HS-27A (cell line): ENCODE results near the gene XPNPEP1.

ENCODE experiments used
- DNase-seq: peaks from one replicate; pipeline ENCODE4 v3.0.0-alpha.2; 2012; ENCODE audit warnings: low read depth, missing footprints

Gene XPNPEP1

DNA sequence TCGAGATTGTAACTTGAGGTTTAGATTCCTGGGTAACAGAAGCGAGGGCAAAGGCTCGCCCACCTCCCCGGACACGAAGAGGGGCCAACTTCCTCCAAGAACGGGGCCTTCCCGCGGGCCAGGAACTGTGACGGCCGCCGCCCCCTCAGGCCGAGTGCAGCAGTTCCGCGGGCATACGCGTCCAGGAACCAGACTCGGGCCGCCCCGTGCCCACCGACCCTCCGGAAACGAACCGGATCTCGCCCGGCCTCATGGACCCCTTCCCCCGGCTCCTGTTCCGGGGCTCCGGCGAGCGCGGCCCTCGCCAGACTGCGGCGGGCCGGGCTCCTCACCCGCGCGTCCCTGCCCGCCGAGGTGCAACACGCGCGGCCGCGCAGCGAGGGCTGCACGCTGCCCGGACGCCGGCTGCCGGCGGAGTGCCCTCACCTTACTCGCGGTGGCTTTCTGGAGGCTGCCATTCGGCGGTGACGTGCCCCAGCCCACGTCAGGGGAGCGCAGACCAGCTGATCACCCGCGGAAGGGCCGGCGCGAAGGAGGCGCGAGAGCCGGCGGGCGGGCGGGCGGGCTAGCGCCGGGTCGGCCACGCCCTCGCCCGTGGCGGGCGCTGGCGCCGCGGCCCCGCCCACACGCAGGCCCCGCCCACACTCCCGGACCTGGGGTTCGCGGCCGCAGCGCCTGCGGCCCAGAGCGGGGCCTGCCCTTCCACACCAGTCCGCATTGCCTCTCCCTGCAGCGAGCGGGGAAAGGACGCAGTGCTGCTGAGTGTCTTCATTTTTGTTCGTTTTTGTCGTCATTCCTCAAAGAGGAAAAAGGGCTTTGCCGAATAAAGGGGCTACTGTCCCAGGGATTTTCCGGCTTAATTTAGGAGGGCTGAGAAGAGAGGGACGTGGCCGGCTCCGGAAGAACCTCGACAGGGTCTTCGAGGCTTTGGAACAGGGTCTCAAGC, at the start of gene XPNPEP1:
Gene XPNPEP1, minus strand, starts transcription at position 536 of the 946 bp plus-strand sequence. Its CDS starts 78 bp downstream, at position 458.
- no peak for DNase-seq

DNA sequence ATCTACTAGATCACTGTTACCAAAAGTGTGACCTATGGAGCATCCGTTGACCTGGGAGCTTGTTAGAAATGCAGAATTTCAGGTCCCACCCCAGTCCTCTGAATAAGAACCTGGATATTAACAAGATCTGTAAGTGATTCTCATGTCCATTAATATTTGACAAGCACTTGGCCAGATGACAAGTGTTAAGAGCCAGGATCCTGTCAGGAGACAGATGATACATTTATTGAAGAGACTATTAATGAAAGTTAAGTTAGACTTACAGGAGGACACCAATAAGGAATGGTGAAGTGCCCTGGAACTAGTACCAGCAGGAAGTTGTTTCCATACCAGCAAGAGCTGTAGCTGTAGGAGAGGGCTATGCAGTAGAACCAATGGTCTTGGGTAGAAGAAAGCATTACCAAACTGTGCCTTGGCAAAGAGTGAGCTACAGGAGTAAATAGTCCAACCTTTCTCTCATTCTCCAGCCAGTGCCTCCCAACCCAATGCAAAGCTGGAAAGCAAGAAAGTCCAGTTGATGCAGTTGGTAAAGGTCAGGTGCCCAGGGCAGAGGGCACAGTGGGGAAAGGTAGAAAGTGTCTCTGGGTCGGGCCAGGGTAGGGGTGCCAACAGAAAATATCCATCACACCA, 49.2 kb upstream of the XPNPEP1 start:
- DNase-seq, result no peak

DNA sequence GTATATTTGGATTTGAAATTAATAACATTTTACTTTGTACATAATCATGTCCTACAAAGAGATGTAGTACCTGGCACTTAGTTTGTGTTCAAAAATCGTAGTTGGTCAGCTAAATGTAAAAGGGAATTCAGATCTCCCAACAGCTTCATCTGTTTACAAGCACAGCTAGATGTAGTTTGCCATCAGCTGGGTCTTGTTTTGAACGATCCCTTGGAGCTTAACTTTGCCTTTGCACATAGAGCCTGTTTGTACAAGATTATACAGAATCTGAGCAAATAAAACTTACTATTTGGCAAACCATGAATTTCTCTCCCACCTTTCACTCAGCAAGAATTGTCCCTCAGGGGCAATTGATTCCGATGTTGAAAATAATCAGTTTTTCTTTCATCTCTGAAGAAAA, 48.3 kb upstream of the XPNPEP1 start:
- DNase-seq, result no peak

DNA sequence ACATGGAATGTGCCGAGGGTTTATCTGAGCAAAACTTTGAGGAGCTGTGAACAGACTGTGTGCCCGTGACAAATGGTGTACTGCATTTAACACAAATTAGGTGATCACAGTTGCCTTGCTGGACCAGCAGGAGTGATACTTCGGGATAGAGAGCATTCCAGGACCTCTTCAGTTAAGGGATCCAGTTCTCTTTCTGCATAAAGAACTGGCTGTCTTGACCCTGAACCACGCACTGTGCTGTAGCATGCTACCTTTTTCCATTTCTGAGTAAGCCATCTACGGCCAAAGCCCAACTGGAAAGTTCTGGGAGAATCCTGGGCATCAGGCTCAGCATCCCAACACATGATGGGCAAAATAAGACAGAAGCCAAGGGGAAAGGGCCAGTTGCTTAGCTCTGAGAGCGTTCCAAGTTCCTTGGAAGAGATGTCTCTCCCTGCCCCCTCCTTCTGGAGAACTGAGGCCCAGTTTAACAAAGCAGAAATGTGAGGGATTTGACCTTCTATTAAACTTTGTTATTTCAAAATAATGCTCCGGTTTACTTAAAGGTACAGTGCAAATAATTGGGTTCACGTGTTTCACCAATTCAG, 46.5 kb upstream of the XPNPEP1 start:
- DNase-seq, result no peak

DNA sequence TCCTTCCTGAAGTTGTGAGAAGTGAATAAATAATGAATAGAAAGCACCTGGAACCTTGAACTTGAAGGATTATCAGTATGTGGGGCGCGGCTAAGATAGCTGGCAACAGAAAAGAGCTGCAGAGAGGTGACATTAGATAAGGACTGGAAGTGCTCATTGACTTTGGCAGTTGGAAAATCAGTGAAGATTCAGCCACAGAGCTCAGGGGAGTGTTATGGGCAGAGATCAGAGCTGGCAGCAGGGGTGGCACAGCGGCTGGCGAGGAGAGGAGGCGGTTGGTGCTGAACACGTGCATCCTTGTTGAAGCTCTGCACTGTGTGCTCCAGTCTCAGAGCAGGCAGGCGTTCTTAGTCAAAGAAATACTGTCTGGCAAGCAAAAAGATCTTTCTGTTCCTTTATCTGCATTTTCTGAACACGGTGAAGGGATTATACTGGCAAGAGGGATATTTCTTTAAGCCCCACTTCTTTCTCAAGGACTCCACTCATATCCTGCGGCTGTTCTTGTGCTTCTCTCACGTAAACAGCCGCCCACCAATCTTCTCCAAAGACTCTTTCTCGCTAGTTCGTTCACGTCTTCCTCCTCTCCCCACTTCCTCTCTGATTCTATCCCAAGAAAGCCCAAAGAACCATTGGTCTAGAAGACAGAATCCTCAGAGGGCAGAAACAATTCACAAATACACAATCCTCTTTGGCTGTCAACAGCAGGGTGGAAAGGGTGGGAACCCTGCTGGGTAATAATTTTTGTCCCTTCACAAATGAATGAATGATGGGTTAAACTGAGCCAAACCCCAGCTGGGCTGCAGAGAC, 45.8 kb upstream of the XPNPEP1 start:
- DNase-seq, result no peak

DNA sequence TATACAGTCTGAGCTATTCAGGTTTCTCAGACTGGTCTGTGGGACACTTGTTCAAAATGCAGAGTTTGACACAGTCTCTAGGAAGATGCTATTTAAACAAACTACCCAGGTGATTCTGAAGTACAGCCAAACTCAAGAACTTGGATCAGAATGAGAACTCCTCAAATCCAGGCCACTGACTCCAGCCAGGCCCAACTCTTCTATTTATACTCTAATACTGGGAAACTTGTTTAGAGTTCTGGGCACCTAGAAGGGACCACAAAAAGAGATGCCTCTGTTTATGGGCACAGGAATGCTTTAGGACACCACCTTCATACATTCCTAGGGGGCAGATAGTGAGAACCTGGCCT, 44.4 kb upstream of the XPNPEP1 start:
- no peak for DNase-seq

- DNase-seq, result no peak
Measured at GRCh38 chr10:109966961-109967738, 43.8 kb upstream of the XPNPEP1 start.

- no peak for DNase-seq
Measured at GRCh38 chr10:109964318-109964717, 41.0 kb upstream of the XPNPEP1 start.

- DNase-seq, result no peak
Measured at GRCh38 chr10:109963439-109963838, 40.1 kb upstream of the XPNPEP1 start.

- no peak for DNase-seq
Measured at GRCh38 chr10:109962247-109962646, 38.9 kb upstream of the XPNPEP1 start.

DNA sequence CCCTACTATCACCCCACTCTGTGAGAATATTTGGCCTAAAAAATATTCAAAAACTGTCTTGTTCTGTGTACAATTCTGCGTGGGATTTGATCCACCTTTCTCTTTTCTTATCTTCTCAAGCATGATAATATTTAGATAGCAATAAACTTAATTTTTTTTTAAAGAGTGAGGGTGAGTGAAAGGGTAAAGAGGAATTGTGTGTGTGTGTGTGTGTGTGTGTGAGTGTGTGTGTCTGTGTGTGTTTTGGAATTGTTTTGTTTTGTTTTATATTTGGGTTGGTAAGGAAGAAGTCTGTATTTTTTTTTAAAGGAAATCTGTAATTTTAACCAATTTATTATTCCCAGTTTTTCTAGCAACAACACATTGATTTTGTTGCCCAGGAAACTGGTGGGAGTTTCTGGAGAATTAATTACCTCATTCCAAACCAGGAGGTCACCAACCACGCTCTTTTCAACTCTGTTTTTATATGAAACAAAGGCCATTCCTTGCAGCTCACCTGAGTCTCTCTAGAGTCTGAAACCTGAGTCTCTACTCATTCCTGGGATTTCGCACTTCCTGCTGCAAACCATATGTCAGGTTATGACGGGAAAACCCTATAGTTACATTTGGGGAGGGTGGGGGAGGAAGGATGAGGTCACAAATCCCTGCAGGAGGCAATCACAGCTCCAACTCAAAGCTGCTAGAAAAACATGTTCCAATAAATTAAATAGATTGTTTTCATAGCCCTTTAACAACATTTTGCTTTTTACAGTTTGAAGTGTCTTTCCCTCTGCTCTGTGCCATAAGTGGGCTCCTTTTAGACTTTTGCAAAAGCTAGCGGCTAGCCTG, 38.1 kb upstream of the XPNPEP1 start:
- DNase-seq, result no peak

GRCh38 chr10:109960682-109961081, 37.4 kb upstream of the XPNPEP1 start:
- no peak for DNase-seq

DNA sequence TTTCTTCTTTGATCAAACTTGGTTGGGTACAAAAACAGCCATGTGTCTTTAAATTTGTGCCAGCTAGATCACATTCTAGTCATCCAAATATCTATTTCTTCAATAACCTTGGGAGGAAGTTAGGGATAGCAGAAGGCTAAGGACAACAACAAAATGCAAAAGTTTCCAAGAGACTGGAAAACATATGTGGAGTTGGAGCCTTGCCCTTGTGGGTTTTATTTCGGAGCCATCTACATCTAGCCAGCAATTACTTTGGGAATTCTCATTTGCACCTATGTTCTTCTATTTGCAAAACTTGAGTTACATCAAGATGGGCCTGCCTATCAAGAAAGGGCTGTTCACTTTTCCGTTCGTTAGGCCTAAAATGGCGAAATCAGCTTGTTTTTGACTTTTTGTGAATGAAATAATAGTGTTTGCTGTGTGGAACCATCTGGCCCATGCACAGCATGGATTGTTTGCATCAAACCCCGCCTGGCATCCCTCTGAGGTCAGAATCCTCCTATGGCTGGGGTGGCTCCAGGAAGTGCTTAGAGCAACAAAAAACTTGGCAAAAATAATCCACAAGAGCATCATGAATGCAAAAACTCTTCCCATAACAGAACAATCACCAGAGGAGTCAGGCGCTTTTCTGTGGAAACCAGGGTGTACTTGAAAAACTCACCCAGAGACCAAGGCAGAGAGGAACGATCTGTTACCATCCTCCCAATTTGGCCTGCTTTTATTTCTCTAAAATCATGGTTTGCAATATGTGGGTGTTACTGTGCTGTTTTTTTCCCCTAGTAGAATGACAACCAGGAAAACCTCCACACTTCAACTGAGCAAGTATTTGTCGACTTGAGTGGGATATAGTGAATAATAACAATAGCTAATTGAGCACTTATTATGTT, 36.2 kb upstream of the XPNPEP1 start:
- DNase-seq, result no peak

- no peak for DNase-seq
Measured at GRCh38 chr10:109958059-109958458, 34.7 kb upstream of the XPNPEP1 start.

- DNase-seq, result no peak
Measured at GRCh38 chr10:109957092-109957797, 33.9 kb upstream of the XPNPEP1 start.

DNA sequence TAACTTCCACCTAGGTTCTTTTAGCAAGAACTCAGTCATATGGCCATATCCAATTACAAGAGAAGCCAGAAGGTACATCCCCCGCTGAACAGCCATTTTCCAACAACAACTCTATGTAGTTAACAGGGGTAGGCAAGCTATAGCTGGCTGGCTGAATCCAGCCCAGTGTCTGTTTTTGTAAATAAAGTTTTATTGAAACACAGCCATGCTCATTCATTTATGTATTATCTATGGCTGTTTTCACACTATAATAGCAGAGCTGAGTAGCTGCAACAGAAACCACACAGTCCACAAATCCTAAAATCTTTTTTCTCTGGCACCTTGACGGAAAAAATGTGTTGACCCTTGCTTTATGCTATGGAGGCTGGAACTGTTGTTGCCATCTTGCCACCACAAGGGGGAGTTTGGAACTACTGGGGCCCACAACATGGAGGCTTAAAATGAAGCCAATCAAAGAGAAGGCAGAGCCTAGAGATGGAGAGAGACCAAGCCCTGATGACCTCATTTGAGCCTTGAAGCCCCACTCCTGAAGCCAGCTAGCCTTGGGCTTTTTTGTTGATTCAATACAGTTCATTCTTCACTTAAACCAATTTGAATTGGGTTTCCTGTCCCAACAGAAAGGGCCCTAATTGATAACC, 33.3 kb upstream of the XPNPEP1 start:
- DNase-seq, result no peak

DNA sequence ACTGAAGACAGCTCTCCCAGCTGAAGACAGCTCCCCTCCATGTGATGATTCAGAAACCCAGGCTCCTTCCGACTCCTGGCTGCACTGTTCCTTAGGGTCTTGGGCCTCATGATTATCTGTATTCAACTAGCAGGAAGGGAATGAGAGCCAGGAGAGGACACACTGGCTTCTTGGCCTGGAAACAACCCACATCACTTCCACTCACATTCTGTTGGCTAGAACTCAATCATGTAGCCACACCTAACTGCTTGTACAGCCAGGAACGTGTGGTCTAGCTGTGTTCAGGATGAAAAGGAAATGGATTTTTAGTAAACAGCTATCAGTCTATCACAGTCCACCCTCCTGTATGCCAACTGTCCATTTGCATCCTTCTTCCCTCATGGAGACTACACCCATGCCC, 30.5 kb upstream of the XPNPEP1 start:
- no peak for DNase-seq

- DNase-seq, result no peak
Measured at GRCh38 chr10:109952526-109952925, 29.2 kb upstream of the XPNPEP1 start.
